ENCODE measurements around the gene THAP11.

THAP11 gene

GRCh38 chr16:67811899-67812298 lies 30.2 kb upstream of the THAP11 start:
- H3K27ac ChIP-seq = no peak overlapping the region
- TF ChIP-seq CTCF (IDR thresholded peaks at IDR 0.05) = no peak
- no peak overlapping the region for H3K4me3 ChIP-seq
- peaks cover 0 to 13% (median 5%) of the 10 kb centered on the region in 4 donors for H3K4me1 ChIP-seq
- H3K9me3 ChIP-seq = no peaks in the 10 kb centered on the region
- DNase-seq = no peak
- intact Hi-C loops (cut with DNase I; ENCODE audit: low total_unique reads) = no loop called here
- no peaks in the 10 kb centered on the region for H3K27me3 ChIP-seq
- no peaks in the 10 kb centered on the region for H3K36me3 ChIP-seq

DNA sequence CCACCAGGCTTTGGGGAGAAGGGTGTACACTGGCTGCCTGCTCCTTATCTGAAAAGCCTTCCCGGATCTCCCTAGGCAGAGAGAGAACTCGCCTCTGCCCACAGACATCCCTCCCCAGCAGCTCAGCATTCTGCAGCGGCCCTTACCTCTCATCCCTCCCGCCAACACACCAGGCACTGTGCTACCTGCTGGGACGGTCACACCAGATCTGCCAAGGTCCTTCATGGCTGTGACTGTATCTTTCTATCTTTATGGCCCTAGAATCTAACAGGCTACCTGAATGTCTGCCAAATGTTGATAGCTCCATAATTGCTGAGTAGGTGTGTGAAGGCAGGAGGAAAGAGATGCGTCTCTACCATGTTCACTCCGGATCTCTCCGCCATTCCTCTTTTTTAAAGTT lies 27.6 kb upstream of the THAP11 start:
- intact Hi-C loops (cut with DNase I; ENCODE audit: low total_unique reads) = no loop called here
- no peak overlapping the region for H3K27ac ChIP-seq
- no peaks in the 10 kb centered on the region for H3K9me3 ChIP-seq
- no peaks in the 10 kb centered on the region for H3K36me3 ChIP-seq
- peaks cover 0 to 6% (median 2%) of the 10 kb centered on the region in 4 donors for H3K4me1 ChIP-seq
- no peak for TF ChIP-seq CTCF (IDR thresholded peaks at IDR 0.05)
- no peaks in the 10 kb centered on the region for H3K27me3 ChIP-seq
- no peak for DNase-seq
- H3K4me3 ChIP-seq = no peak overlapping the region

DNA sequence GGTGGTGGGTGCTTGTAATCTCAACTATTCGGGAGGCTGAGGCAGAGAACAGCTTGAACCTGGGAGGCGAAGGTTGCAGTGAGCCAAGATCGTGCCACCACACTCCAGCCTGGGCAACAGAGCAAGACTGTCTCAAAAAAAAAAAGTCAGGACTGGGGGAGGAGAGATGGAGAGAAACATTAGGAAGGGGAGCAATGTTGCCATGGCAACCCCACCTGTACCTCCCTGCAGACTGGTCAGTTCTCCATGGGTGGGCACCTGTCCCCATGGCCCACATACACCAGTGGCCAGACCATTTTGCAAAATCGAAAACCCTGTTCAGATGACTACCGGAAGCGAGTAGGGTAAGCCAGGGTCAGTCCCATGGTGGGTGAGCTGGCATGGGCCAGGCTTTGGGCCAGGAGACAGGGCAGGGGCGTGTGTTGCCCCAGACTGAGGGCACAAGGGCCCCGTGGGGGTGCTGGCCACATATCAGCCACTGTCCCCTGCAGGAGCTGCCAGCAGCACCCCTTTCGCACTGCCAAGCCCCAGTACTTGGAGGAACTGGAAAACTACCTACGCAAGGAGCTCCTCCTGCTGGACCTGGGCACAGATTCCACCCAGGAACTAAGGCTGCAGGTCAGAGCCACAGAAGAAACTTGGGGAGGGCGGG lies 21.4 kb upstream of the THAP11 start:
- no peaks in the 10 kb centered on the region for H3K27me3 ChIP-seq
- no peaks in the 10 kb centered on the region for H3K9me3 ChIP-seq
- H3K27ac ChIP-seq = no peak overlapping the region
- no peak overlapping the region for H3K4me3 ChIP-seq
- intact Hi-C loops (cut with DNase I; ENCODE audit: low total_unique reads) = no loop called here
- peaks cover 0 to 5% (median 0%) of the 10 kb centered on the region in 3 donors for H3K36me3 ChIP-seq
- H3K4me1 ChIP-seq = peaks cover 0 to 6% (median 2%) of the 10 kb centered on the region in 4 donors
- DNase-seq = no peak
- no peak for TF ChIP-seq CTCF (IDR thresholded peaks at IDR 0.05)

- Histone ChIP-seq H3K4me1 (no peaks in the 10 kb centered on the region), H3K27ac (no peak overlapping the region), H3K4me3 (no peak overlapping the region), H3K27me3 (no peaks in the 10 kb centered on the region), H3K36me3 (peaks cover 0 to 23% (median 8%) of the 10 kb centered on the region in 3 donors), H3K9me3 (no peaks in the 10 kb centered on the region)
- DNase-seq = no peak
- TF ChIP-seq CTCF (IDR thresholded peaks at IDR 0.05) = no peak
- intact Hi-C loops (cut with DNase I; ENCODE audit: low total_unique reads) = no loop called here
Measured at GRCh38 chr16:67822511-67822910, 19.6 kb upstream of the THAP11 start.

GRCh38 chr16:67825119-67825518 lies 17.0 kb upstream of the THAP11 start:
- intact Hi-C loops (cut with DNase I; ENCODE audit: low total_unique reads) = no loop called here
- Histone ChIP-seq H3K4me1 (no peaks in the 10 kb centered on the region), H3K27me3 (no peaks in the 10 kb centered on the region), H3K4me3 (no peak overlapping the region), H3K36me3 (peaks cover 9 to 49% (median 28%) of the 10 kb centered on the region in 3 donors), H3K27ac (no peak overlapping the region), H3K9me3 (no peaks in the 10 kb centered on the region)
- no peak for TF ChIP-seq CTCF (IDR thresholded peaks at IDR 0.05)
- DNase-seq = no peak

DNA sequence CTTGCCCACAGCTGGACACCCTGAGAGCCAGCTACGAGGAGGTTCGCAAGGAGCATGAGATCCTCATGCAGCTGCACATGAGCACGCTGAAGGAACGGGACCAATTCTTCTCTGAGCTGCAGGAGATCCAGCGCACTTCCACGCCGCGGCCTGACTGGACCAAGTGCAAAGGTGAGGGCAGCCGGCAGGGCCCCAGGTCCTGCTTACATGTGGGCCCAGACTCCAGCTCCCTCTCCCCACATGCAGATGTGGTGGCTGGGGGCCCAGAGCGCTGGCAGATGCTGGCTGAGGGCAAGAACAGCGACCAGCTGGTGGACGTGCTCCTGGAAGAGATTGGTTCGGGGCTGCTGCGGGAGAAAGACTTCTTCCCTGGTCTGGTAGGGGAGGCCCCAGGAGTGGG lies 16.2 kb upstream of the THAP11 start:
- DNase-seq = no peak
- no peak overlapping the region for H3K4me3 ChIP-seq
- intact Hi-C loops (cut with DNase I; ENCODE audit: low total_unique reads) = no loop called here
- no peaks in the 10 kb centered on the region for H3K27me3 ChIP-seq
- no peak overlapping the region for H3K27ac ChIP-seq
- peaks cover 17 to 57% (median 36%) of the 10 kb centered on the region in 3 donors for H3K36me3 ChIP-seq
- no peak for TF ChIP-seq CTCF (IDR thresholded peaks at IDR 0.05)
- H3K4me1 ChIP-seq = no peaks in the 10 kb centered on the region
- no peaks in the 10 kb centered on the region for H3K9me3 ChIP-seq
